Activated CD4-positive, alpha-beta T cell treated with anti-CD3 and anti-CD28 coated beads, Interleukin-2, Interleukin-4, amounts not matched to agents 100 ng/mL and 50 ng/mL, durations not matched to agents 16 hours and 8 hours (primary cell): ENCODE data around the gene TBC1D13.
"Not testable (repeated sequence)": the region's sequence is repeated elsewhere in the genome, so short reads cannot be mapped to it uniquely, and the experiment has no call there.

ENCODE experiments used
- DNase-seq: peaks from one replicate; pipeline ENCODE4 v3.0.0-alpha.2; 2020; ENCODE audit warnings: low spot score

TBC1D13 gene

GRCh38 chr9:128786681-128787601 is at the start of gene TBC1D13:
TSS of gene TBC1D13 (plus strand) at chr9:128787253. CDS start at chr9:128787354, 101 bp downstream.
- peak; percentile 87 for DNase-seq

- no peak for DNase-seq
Measured at GRCh38 chr9:128742401-128742800, 44.7 kb upstream of the TBC1D13 start.

GRCh38 chr9:128743421-128743820 is 43.6 kb upstream of the TBC1D13 start:
- DNase-seq = no peak

- no peak for DNase-seq
Measured at GRCh38 chr9:128747241-128747640, 39.8 kb upstream of the TBC1D13 start.

- no peak for DNase-seq
Measured at GRCh38 chr9:128750926-128751595, 36.0 kb upstream of the TBC1D13 start.

GRCh38 chr9:128753627-128754026 is 33.4 kb upstream of the TBC1D13 start:
- no peak for DNase-seq

- DNase-seq = no peak
Measured at GRCh38 chr9:128757602-128758001, 29.5 kb upstream of the TBC1D13 start.

GRCh38 chr9:128762671-128763449 is 24.2 kb upstream of the TBC1D13 start:
- DNase-seq = no peak

GRCh38 chr9:128764361-128764760 is 22.7 kb upstream of the TBC1D13 start:
- DNase-seq = no peak

GRCh38 chr9:128765499-128765898 is 21.6 kb upstream of the TBC1D13 start:
- DNase-seq = no peak

GRCh38 chr9:128768606-128769005 is 18.4 kb upstream of the TBC1D13 start:
- no peak for DNase-seq

- DNase-seq = no peak
Measured at GRCh38 chr9:128770286-128771030, 16.6 kb upstream of the TBC1D13 start.

GRCh38 chr9:128771094-128771721 is 15.8 kb upstream of the TBC1D13 start:
- DNase-seq = peak; percentile 3

GRCh38 chr9:128771745-128772519 is 15.1 kb upstream of the TBC1D13 start, which contains the start of gene ZER1:
TSS of gene ZER1 (minus strand) at chr9:128771927. CDS start at chr9:128755565, 16,362 bp downstream.
- peak; percentile 91 for DNase-seq

- DNase-seq = no peak
Measured at GRCh38 chr9:128773049-128773448, 14.0 kb upstream of the TBC1D13 start.

GRCh38 chr9:128774804-128775203 is 12.2 kb upstream of the TBC1D13 start:
- DNase-seq = no peak

GRCh38 chr9:128780093-128780492 is 7.0 kb upstream of the TBC1D13 start:
- not testable (repeated sequence) for DNase-seq

- no peak for DNase-seq
Measured at GRCh38 chr9:128781187-128782070, 5.6 kb upstream of the TBC1D13 start.

GRCh38 chr9:128782669-128783068 is 4.4 kb upstream of the TBC1D13 start:
- no peak for DNase-seq
